ENCODE results near the gene LUM.

DNA sequence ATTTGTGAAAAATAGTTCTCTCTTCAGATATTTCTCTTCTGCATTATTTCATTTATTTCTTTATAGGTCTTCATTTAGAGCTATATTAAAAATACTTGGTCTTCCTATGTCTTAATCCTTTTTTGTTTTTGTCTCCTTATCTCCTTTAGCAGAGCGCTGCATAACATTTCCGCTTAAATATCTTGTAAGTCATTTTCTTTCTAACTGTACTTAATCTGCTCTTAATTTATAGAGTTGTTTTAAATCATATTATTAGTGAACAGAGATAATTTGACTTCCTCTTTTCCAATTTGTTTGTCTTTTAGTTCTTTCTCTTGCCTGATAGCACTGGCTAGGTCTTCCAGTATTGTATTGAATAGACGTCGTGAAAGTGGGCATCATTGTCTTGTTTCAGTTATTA, 18.0 kb downstream of the LUM start:
- TF ChIP-seq, protein P1, sequence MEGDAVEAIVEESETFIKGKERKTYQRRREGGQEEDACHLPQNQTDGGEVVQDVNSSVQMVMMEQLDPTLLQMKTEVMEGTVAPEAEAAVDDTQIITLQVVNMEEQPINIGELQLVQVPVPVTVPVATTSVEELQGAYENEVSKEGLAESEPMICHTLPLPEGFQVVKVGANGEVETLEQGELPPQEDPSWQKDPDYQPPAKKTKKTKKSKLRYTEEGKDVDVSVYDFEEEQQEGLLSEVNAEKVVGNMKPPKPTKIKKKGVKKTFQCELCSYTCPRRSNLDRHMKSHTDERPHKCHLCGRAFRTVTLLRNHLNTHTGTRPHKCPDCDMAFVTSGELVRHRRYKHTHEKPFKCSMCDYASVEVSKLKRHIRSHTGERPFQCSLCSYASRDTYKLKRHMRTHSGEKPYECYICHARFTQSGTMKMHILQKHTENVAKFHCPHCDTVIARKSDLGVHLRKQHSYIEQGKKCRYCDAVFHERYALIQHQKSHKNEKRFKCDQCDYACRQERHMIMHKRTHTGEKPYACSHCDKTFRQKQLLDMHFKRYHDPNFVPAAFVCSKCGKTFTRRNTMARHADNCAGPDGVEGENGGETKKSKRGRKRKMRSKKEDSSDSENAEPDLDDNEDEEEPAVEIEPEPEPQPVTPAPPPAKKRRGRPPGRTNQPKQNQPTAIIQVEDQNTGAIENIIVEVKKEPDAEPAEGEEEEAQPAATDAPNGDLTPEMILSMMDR (IDR thresholded peaks at IDR 0.05; ENCODE audit: poor library complexity), result no peak
- TF ChIP-seq EZH2 (IDR thresholded peaks at IDR 0.05; ENCODE audit: borderline replicate concordance) (no peak), EZH2phosphoT487 (IDR thresholded peaks at IDR 0.05; ENCODE audit: low read depth, severe bottlenecking, unreplicated experiment) (no peak)
